ENCODE measurements around the gene ERLEC1. TPM values are rescaled to one million over a fixed set of nuclear protein-coding genes. Genes with fewer than 3 reads are reported as not detected.

Gene ERLEC1
- total RNA-seq, 2 experiments from 2014 or later: 22.7 to 26.4 TPM

GRCh38 chr2:53784436-53784835 is 2.4 kb upstream of the ERLEC1 start:
- CTCF ChIA-PET (ENCODE audit: unreplicated experiment): no interaction called here
- peaks cover 38% of the 10 kb centered on the region for H3K4me1 ChIP-seq (ENCODE audit: insufficient read depth, low read length, poor library complexity, severe bottlenecking)

GRCh38 chr2:53785366-53785765 is 1.5 kb upstream of the ERLEC1 start:
- ChIA-PET CTCF (ENCODE audit: unreplicated experiment) (no interaction called here), POLR2A (interaction anchor here (1.0 to 3.7 kb wide), 3 partner anchors 11 to 18 kb away, joined by 3 to 29 read pairs (median 8); partner anchors contain the start of gene CHAC2)
- H3K79me2 ChIP-seq (ENCODE audit: insufficient read depth, low read depth, low read length): peaks cover 90% of the 10 kb centered on the region
- H3K4me2 ChIP-seq (ENCODE audit: low read length): peak overlapping the region; percentile 80
- H3K36me3 ChIP-seq (ENCODE audit: insufficient read depth, low read length): peaks cover 36% of the 10 kb centered on the region
- intact Hi-C loops (cut with micrococcal nuclease; ENCODE audit: unreplicated experiment): loop anchor here (5.0 kb wide), 1 partner anchor 317 kb away; no protein-coding TSS in a partner anchor
- H3K9me2 ChIP-seq (ENCODE audit: insufficient read depth, low read length): no peaks in the 10 kb centered on the region
- DNase-seq (ENCODE audit: low spot score): no peak
- H3K9me3 ChIP-seq (ENCODE audit: low read length): no peaks in the 10 kb centered on the region
- H2AFZ ChIP-seq (ENCODE audit: low read length): no peak overlapping the region
- peak overlapping the region; percentile 75 for H3K27ac ChIP-seq (ENCODE audit: low read depth, low read length, poor library complexity, severe bottlenecking)
- BruUV-seq (replicated peaks): no TSS peak
- TF ChIP-seq, protein P1, sequence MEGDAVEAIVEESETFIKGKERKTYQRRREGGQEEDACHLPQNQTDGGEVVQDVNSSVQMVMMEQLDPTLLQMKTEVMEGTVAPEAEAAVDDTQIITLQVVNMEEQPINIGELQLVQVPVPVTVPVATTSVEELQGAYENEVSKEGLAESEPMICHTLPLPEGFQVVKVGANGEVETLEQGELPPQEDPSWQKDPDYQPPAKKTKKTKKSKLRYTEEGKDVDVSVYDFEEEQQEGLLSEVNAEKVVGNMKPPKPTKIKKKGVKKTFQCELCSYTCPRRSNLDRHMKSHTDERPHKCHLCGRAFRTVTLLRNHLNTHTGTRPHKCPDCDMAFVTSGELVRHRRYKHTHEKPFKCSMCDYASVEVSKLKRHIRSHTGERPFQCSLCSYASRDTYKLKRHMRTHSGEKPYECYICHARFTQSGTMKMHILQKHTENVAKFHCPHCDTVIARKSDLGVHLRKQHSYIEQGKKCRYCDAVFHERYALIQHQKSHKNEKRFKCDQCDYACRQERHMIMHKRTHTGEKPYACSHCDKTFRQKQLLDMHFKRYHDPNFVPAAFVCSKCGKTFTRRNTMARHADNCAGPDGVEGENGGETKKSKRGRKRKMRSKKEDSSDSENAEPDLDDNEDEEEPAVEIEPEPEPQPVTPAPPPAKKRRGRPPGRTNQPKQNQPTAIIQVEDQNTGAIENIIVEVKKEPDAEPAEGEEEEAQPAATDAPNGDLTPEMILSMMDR (conservative IDR thresholded peaks at IDR 0.05; ENCODE audit: low read length): no peak
- TF ChIP-seq EZH2phosphoT487 (IDR thresholded peaks at IDR 0.05; ENCODE audit: borderline replicate concordance, low read depth, low read length): no peak
- peak overlapping the region; percentile 94 for H3K4me3 ChIP-seq (ENCODE audit: low read depth, low read length, poor library complexity, severe bottlenecking)
- H4K20me1 ChIP-seq (ENCODE audit: insufficient read depth, low read length): peaks cover 17% of the 10 kb centered on the region; the same call in 1 of the 2 replicates
- peaks cover 38% of the 10 kb centered on the region for H3K4me1 ChIP-seq (ENCODE audit: insufficient read depth, low read length, poor library complexity, severe bottlenecking)

More at GRCh38 chr2:53784436-53784835, 2.4 kb upstream of the ERLEC1 start:
- Histone ChIP-seq H4K20me1 (ENCODE audit: insufficient read depth, low read length) (peaks cover 17% of the 10 kb centered on the region; the same call in 1 of the 2 replicates), H2AFZ (ENCODE audit: low read length) (no peak overlapping the region), H3K4me2 (ENCODE audit: low read length) (peak overlapping the region; percentile 80), H3K36me3 (ENCODE audit: insufficient read depth, low read length) (peaks cover 45% of the 10 kb centered on the region), H3K27ac (ENCODE audit: low read depth, low read length, poor library complexity, severe bottlenecking) (no peak overlapping the region), H3K9me2 (ENCODE audit: insufficient read depth, low read length) (no peaks in the 10 kb centered on the region), H3K4me3 (ENCODE audit: low read depth, low read length, poor library complexity, severe bottlenecking) (peak overlapping the region; percentile 94), H3K79me2 (ENCODE audit: insufficient read depth, low read depth, low read length) (peaks cover 93% of the 10 kb centered on the region), H3K9me3 (ENCODE audit: low read length) (no peaks in the 10 kb centered on the region)
- no TSS peak for BruUV-seq (replicated peaks)
- TF ChIP-seq, protein P1 (conservative IDR thresholded peaks at IDR 0.05; ENCODE audit: low read length): no peak
- no peak for TF ChIP-seq EZH2phosphoT487 (IDR thresholded peaks at IDR 0.05; ENCODE audit: borderline replicate concordance, low read depth, low read length)
- no peak for DNase-seq (ENCODE audit: low spot score)
- POLR2A ChIA-PET: interaction anchor here (1.0 to 1.7 kb wide), 3 partner anchors 10 to 17 kb away, joined by 3 to 8 read pairs (median 3); partner anchors contain the start of gene CHAC2
- intact Hi-C loops (cut with micrococcal nuclease; ENCODE audit: unreplicated experiment): no loop called here

DNA sequence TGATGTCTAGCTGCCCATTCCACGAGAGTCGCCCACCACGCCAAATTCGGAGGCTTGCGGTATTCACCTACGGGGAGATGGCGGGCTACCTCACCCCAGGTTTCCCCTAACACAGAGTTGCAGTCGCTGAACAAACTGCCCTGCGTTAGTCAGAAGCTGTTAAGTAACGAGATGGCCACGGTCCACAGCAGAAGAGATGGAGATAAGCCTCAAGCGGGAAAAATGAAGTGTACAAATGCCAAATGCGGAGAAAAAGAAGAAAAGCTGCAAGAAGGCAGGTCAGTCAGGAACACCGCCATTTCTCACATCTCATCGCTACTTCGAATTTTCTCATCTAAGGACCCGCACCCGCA is 516 bp upstream of the ERLEC1 start:
- H3K9me2 ChIP-seq (ENCODE audit: insufficient read depth, low read length): no peaks in the 10 kb centered on the region
- H3K9me3 ChIP-seq (ENCODE audit: low read length): no peaks in the 10 kb centered on the region
- peak; percentile 36 for DNase-seq (ENCODE audit: low spot score)
- peak overlapping the region; percentile 69 for H2AFZ ChIP-seq (ENCODE audit: low read length)
- ChIA-PET CTCF (ENCODE audit: unreplicated experiment) (interaction anchor here (0.5 kb wide), 1 partner anchor 85 kb away, joined by 3 read pairs; no protein-coding TSS in a partner anchor), POLR2A (interaction anchor here (0.5 to 3.7 kb wide), 7 partner anchors 14 to 315 kb away, joined by 3 to 29 read pairs (median 4); partner anchors contain the start of gene CHAC2)
- peak overlapping the region; percentile 94 for H3K4me3 ChIP-seq (ENCODE audit: low read depth, low read length, poor library complexity, severe bottlenecking)
- H3K27ac ChIP-seq (ENCODE audit: low read depth, low read length, poor library complexity, severe bottlenecking): peak overlapping the region; percentile 75
- peaks cover 89% of the 10 kb centered on the region for H3K79me2 ChIP-seq (ENCODE audit: insufficient read depth, low read depth, low read length)
- intact Hi-C loops (cut with micrococcal nuclease; ENCODE audit: unreplicated experiment): loop anchor here (1.0 to 5.0 kb wide), 2 partner anchors 18 to 316 kb away; no protein-coding TSS in a partner anchor
- H3K4me1 ChIP-seq (ENCODE audit: insufficient read depth, low read length, poor library complexity, severe bottlenecking): peaks cover 38% of the 10 kb centered on the region
- BruUV-seq (replicated peaks): no TSS peak
- peaks cover 17% of the 10 kb centered on the region; the same call in 1 of the 2 replicates for H4K20me1 ChIP-seq (ENCODE audit: insufficient read depth, low read length)
- H3K36me3 ChIP-seq (ENCODE audit: insufficient read depth, low read length): peaks cover 26% of the 10 kb centered on the region
- TF ChIP-seq, protein P1 (conservative IDR thresholded peaks at IDR 0.05; ENCODE audit: low read length): no peak
- TF ChIP-seq EZH2phosphoT487 (IDR thresholded peaks at IDR 0.05; ENCODE audit: borderline replicate concordance, low read depth, low read length): no peak
- H3K4me2 ChIP-seq (ENCODE audit: low read length): peak overlapping the region; percentile 80
